Coronary artery (tissue), 2 donors: ENCODE results near the gene GRIP1.

Source experiments
- DNase-seq: peaks from one replicate; pipeline ENCODE4 v3.0.0-alpha.2; 2017; ENCODE audit warnings: low spot score
- H3K27ac ChIP-seq, 2 donors: fragments of 200-600 bp; sonication (generic); one replicate each; pipeline ENCODE4 v1.5.1; 2016 to 2019
- H3K4me3 ChIP-seq: fragments of 200-600 bp; sonication (generic); 2 replicates; pipeline ENCODE4 v1.5.1; 2016; ENCODE audit warnings: mild to moderate bottlenecking, moderate library complexity
- TF ChIP-seq, protein P1 (sequence below): fragments of 200-600 bp; sonication (generic); IDR thresholded peaks from one replicate; pipeline ENCODE4 v1.5.1; 2019; ENCODE audit warnings: antibody characterized with exemption

The GRIP1 gene

DNA sequence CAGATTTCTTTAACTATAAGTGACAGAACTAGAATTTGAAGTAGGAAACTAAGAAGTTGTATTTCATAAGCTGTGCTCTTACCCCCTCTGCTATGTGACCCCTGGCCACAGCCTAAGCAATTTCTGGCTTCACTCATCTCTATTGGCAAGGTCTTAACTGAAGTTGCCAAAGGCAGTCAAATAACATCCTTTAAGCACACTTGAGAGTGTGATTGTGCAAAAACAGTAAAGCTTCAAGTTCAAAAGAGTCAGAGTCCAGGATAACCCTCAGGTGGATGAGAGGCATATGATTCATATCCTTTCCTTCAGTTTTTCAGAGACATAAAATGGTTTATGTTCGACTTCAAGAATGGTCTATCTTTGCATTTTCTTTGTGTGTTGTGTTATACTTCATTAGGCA, 45.2 kb downstream of the GRIP1 start:
- H3K4me3 ChIP-seq, result no peak overlapping the region
- TF ChIP-seq, protein P1, sequence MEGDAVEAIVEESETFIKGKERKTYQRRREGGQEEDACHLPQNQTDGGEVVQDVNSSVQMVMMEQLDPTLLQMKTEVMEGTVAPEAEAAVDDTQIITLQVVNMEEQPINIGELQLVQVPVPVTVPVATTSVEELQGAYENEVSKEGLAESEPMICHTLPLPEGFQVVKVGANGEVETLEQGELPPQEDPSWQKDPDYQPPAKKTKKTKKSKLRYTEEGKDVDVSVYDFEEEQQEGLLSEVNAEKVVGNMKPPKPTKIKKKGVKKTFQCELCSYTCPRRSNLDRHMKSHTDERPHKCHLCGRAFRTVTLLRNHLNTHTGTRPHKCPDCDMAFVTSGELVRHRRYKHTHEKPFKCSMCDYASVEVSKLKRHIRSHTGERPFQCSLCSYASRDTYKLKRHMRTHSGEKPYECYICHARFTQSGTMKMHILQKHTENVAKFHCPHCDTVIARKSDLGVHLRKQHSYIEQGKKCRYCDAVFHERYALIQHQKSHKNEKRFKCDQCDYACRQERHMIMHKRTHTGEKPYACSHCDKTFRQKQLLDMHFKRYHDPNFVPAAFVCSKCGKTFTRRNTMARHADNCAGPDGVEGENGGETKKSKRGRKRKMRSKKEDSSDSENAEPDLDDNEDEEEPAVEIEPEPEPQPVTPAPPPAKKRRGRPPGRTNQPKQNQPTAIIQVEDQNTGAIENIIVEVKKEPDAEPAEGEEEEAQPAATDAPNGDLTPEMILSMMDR, result no peak
- DNase-seq, result no peak
- H3K27ac ChIP-seq, result no peak overlapping the region

- Histone ChIP-seq H3K4me3 (no peak overlapping the region), H3K27ac (no peak overlapping the region)
- DNase-seq, result no peak
- TF ChIP-seq, protein P1, result no peak
Observed at GRCh38 chr12:66629138-66629870, 49.6 kb downstream of the GRIP1 start.

DNA sequence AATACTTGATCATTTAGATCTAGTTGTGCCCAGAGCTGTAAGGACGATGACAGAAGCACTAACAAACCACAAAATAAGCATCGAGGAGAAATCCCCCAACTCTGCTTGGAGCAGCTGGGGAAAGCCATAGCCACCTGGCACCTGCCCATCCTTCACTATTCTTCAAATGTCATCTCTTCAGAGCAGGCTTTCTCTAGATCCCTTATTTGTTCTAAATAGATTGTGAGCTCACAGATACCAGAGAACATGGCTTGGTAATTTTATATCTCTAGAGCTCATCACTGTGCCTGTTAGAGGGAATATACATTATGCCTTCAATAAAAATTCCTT, 50.9 kb downstream of the GRIP1 start:
- TF ChIP-seq, protein P1, result no peak
- H3K4me3 ChIP-seq, result no peak overlapping the region
- DNase-seq, result no peak
- no peak overlapping the region for H3K27ac ChIP-seq

DNA sequence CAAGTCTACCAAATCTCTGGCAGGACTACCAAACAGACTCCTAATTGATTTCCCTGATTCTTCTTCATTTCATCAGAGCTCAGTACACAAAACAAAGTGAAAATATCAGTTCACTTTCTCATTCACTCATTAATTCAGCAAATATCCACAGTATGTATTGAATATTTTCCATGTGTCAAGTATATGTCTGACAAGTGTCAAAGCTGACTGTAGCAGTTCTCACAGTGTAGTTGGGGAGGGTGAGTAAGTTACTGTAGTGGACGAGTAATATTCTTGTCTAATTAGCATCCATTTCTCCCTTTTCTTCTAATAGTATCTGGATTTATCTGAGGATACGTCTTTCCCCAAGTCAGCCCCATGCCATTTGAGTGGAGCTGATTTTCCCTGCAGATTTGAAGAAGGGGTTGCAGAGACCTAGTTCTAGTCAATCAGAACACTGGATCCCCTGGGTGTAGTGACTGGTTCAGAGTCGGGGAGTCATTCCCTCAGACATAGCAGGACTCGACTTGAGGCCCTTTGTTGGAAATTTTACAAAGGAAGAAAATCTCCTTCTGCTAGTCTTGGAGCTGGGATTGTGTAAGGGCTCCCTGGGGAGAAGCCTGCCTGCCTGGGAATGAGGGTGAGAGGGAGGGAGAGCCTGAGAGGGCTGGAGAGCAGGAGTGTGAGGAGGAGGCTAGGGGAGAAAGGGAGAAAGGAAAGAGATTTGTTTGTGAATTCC, 51.4 kb downstream of the GRIP1 start:
- H3K4me3 ChIP-seq, result no peak overlapping the region
- H3K27ac ChIP-seq, result no peak overlapping the region
- TF ChIP-seq, protein P1, result no peak
- no peak for DNase-seq

DNA sequence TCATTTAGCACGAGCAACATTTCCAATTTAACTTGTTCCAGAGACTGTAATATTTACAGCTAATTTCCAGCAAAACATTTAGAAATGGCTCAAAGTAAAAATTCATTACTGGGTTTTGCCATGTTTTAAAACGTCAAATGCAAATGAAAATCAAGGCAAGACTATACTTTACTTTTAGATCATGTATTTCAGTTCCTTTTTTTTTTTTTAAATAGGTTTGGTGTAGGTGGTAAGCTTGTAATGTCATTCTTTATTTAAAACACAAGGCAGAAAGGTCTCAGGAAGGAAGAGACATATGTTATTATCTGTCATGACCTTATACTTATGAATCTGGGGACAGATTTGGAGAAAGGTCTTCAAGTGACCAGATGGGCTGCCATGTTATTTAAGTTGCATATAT, 54.1 kb downstream of the GRIP1 start:
- DNase-seq, result no peak
- Histone ChIP-seq H3K4me3 (no peak overlapping the region), H3K27ac (no peak overlapping the region)
- TF ChIP-seq, protein P1, result no peak

- no peak overlapping the region for H3K27ac ChIP-seq
- TF ChIP-seq, protein P1, result no peak
- DNase-seq, result no peak
- no peak overlapping the region for H3K4me3 ChIP-seq
Observed at GRCh38 chr12:66623455-66623854, 55.4 kb downstream of the GRIP1 start.

- no peak overlapping the region for H3K27ac ChIP-seq
- DNase-seq, result no peak
- H3K4me3 ChIP-seq, result no peak overlapping the region
- TF ChIP-seq, protein P1, result no peak
Observed at GRCh38 chr12:66620688-66621087, 58.2 kb downstream of the GRIP1 start.
